ENCODE results near the gene CRYBB3. TPM values are rescaled to one million over a fixed set of nuclear protein-coding genes. Genes with fewer than 3 reads are reported as not detected.
"Not testable (repeated sequence)": the region's sequence is repeated elsewhere in the genome, so short reads cannot be mapped to it uniquely, and the experiment has no call there.

Gene CRYBB3
- polyA plus RNA-seq, 3 donors: 0.18 to 0.30 (median 0.18) TPM

DNA sequence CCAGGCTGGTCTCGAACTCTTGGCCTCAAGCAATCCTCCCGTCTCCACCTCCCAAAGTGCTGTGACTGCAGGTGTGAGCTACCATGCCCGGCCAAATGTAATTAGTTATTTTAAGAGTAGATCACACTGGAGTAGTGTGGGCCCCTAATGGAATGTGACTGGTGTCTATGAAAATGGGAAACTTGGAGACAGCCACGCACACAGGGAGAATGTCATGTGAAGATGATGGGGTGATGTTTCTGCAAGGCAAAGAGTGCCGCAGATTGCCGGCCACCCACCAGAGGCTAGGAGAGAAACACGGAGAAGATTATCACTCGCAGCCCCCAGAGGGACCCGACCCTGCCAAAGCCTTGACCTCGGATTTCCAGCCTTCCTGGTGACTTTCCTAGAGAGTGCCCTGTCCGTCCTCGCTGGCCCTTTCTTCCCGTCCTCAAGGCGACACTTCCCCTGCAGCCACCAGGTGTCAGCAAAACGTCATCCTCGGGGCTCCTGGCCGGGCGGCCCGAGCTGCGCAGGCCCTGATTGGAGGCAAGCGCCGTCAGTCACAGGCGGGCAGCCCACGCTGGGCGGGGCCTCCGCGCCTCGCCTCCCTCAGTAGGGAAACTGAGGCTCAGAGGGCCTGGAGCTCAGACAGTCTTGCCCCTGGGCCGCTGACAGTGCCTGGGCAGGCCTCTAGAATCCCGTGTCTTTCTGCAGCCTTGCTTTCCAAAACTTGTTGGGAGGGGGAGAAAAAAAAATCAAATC lies 36.1 kb downstream of the CRYBB3 start:
- peak; percentile 63 to 71 (median 71) for DNase-seq (ENCODE audit: low read depth in 3 of 3, low spot score in 2 of 3)

DNA sequence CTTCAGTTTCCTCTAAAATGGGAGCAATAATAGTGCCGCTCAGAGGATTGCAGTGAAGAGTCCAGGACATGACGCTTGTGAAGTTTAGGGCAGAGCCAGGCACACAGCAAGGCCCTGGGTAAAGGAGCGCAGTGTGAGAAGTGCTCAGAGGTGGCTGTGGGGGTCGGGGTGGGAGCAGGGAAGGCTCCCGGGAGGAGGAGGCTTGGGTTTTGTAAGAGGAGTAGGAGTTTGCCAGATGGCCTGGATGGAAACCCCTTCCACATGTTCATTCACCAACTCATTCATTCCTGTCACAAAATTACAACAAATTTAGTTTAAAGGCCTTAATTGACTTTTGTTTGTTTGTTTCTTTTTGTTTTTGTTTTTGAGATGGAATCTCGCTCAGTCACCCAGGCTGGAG lies 36.8 kb downstream of the CRYBB3 start:
- no peak for DNase-seq (ENCODE audit: low read depth in 3 of 3, low spot score in 2 of 3)

DNA sequence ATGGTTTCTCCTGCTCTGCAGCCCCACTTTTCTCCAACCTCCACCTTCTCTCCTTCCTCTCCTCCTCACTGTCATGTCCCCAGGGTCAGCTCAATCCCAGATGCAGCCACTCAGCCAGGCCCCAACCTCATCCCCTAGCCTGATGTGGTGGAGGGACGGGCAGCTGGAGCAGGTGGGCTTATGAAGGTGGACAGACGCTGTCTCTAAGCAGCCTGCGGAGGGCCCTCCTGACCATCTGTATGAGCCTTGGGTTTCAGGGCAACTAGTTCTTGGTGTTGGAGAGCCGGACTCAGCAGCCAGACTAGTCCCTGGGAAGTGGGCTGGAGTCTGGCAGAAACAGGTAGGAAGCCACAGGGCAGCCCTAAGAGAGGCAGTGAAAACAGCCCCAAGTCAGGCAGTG lies 37.8 kb downstream of the CRYBB3 start:
- DNase-seq (ENCODE audit: low read depth in 3 of 3, low spot score in 2 of 3): no peak

DNA sequence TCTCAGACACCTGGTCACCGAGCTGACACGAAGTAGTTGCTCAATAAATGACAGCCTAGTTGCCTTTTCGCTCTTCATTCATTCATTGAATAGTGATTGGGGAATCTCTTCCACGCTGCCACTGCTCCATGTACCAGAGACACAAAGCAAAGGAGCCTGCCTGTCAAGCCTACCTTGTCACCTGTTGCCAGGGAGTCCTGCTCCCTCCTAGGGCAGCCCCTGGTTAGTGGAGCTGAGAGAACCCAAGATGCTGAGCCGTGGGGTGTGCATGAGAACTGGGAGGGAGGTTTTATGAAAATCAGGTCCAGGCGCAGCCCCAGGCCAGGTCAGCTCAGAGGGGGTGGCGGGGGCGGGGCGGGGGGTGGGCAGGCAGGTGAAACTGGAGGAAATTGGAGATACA lies 38.4 kb downstream of the CRYBB3 start:
- not testable (repeated sequence) for DNase-seq (ENCODE audit: low read depth in 3 of 3, low spot score in 2 of 3)

DNA sequence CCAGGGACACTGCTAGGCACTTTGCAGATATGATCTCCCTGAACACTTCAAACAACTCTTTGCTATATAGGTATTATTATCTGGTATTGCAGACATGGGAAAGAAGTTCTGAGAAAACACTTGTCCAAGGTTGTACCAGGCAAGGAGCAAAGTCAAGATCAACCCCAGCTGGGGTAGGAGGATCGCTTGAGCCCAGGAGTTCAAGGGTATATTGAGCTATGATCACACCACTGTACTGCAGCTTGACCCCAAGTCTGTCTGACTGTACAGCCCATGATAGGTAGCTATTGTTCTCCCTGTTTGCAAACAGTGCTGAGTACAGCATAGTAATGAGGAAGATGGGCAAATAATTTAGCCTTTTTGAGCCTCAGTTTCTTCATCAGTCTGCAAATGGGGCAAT lies 55.5 kb downstream of the CRYBB3 start:
- not testable (repeated sequence) for DNase-seq (ENCODE audit: low read depth in 3 of 3, low spot score in 2 of 3)

Other genes with a start within 250 kb of the CRYBB3 start
- 10 to 100 TPM; 24.1 to 25.4 (median 24.8) TPM for gene KIAA1671, start 247.1 kb upstream of the CRYBB3 start, polyA plus RNA-seq (ENCODE audit: insufficient read length in 3 of 3)
- gene CRYBB2, start 19.8 kb downstream of the CRYBB3 start, polyA plus RNA-seq (ENCODE audit: insufficient read length in 3 of 3): under 1 TPM in 2 of 3 donors, not detected in 1; 0.48 to 0.79 TPM